T-helper 2 cell treated with Interferon-gamma antibody and Interleukin-4, amounts not matched to agents 5 μg/mL and 100 μg/mL, for 36 hours (primary cell): ENCODE results near the gene PITPNM3.

Experiments
- DNase-seq: peaks from one replicate; pipeline ENCODE4 v3.0.0; 2021; ENCODE audit warnings: low spot score
- H3K27ac Mint-ChIP-seq: one replicate; pipeline ENCODE4 v1.8.0; 2021; ENCODE audit warnings: mild to moderate bottlenecking, mixed read lengths
- H3K27me3 Mint-ChIP-seq: one replicate; pipeline ENCODE4 v1.8.0; 2021; ENCODE audit warnings: low read depth, mixed read lengths
- H3K36me3 Mint-ChIP-seq: one replicate; pipeline ENCODE4 v1.8.0; 2021; ENCODE audit warnings: low read depth, mixed read lengths
- H3K4me1 Mint-ChIP-seq: one replicate; pipeline ENCODE4 v1.8.0; 2021; ENCODE audit warnings: low read depth, mixed read lengths
- H3K4me3 Mint-ChIP-seq: one replicate; pipeline ENCODE4 v1.8.0; 2022; ENCODE audit warnings: mild to moderate bottlenecking, moderate library complexity, mixed read lengths
- H3K9me3 Mint-ChIP-seq: one replicate; pipeline ENCODE4 v1.8.0; 2021; ENCODE audit warnings: mixed read lengths

Gene PITPNM3

GRCh38 chr17:6450926-6451832, 105.2 kb downstream of the PITPNM3 start:
- H3K9me3 Mint-ChIP-seq, result no peaks in the 10 kb centered on the region
- H3K36me3 Mint-ChIP-seq, result peaks cover 4% of the 10 kb centered on the region
- no peaks in the 10 kb centered on the region for H3K4me1 Mint-ChIP-seq
- no peak for DNase-seq
- H3K27me3 Mint-ChIP-seq, result peaks cover 12% of the 10 kb centered on the region
- no peak overlapping the region for H3K4me3 Mint-ChIP-seq
- no peak overlapping the region for H3K27ac Mint-ChIP-seq

GRCh38 chr17:6449307-6449706, 107.0 kb downstream of the PITPNM3 start:
- Mint-ChIP-seq H3K9me3 (no peaks in the 10 kb centered on the region), H3K27me3 (peaks cover 5% of the 10 kb centered on the region), H3K4me1 (peaks cover 2% of the 10 kb centered on the region), H3K4me3 (no peak overlapping the region), H3K36me3 (peaks cover 7% of the 10 kb centered on the region), H3K27ac (no peak overlapping the region)
- no peak for DNase-seq

GRCh38 chr17:6448473-6448872, 107.9 kb downstream of the PITPNM3 start:
- H3K27ac Mint-ChIP-seq, result no peak overlapping the region
- no peak overlapping the region for H3K4me3 Mint-ChIP-seq
- DNase-seq, result no peak
- H3K9me3 Mint-ChIP-seq, result no peaks in the 10 kb centered on the region
- peaks cover 8% of the 10 kb centered on the region for H3K36me3 Mint-ChIP-seq
- peaks cover 2% of the 10 kb centered on the region for H3K27me3 Mint-ChIP-seq
- peaks cover 7% of the 10 kb centered on the region for H3K4me1 Mint-ChIP-seq

GRCh38 chr17:6446516-6447100, 109.7 kb downstream of the PITPNM3 start:
- no peak overlapping the region for H3K4me3 Mint-ChIP-seq
- H3K27ac Mint-ChIP-seq, result no peak overlapping the region
- no peak for DNase-seq
- peaks cover 8% of the 10 kb centered on the region for H3K27me3 Mint-ChIP-seq
- H3K9me3 Mint-ChIP-seq, result no peaks in the 10 kb centered on the region
- peaks cover 11% of the 10 kb centered on the region for H3K4me1 Mint-ChIP-seq
- peaks cover 8% of the 10 kb centered on the region for H3K36me3 Mint-ChIP-seq

GRCh38 chr17:6444571-6445335, 111.6 kb downstream of the PITPNM3 start:
- Mint-ChIP-seq H3K4me1 (peaks cover 11% of the 10 kb centered on the region), H3K9me3 (no peaks in the 10 kb centered on the region), H3K27me3 (peaks cover 24% of the 10 kb centered on the region), H3K4me3 (peak overlapping the region; percentile 100), H3K36me3 (peaks cover 8% of the 10 kb centered on the region), H3K27ac (peak overlapping the region; percentile 86)
- no peak for DNase-seq

- peak; percentile 90 for DNase-seq
- Mint-ChIP-seq H3K27me3 (peaks cover 30% of the 10 kb centered on the region), H3K4me1 (peaks cover 11% of the 10 kb centered on the region), H3K9me3 (no peaks in the 10 kb centered on the region), H3K36me3 (peaks cover 5% of the 10 kb centered on the region), H3K27ac (peak within 1 kb of the TSS; percentile 96), H3K4me3 (peak within 1 kb of the TSS; percentile 100)
Measured at GRCh38 chr17:6443692-6444570, 112.4 kb downstream of the PITPNM3 start, which contains the start of gene PIMREG. Gene PIMREG (plus strand): TSS chr17:6444455. CDS start chr17:6445111, 656 bp downstream.

- Mint-ChIP-seq H3K9me3 (no peaks in the 10 kb centered on the region), H3K4me3 (no peak overlapping the region), H3K4me1 (peaks cover 11% of the 10 kb centered on the region), H3K36me3 (peaks cover 4% of the 10 kb centered on the region), H3K27me3 (peaks cover 37% of the 10 kb centered on the region), H3K27ac (no peak overlapping the region)
- no peak for DNase-seq
Measured at GRCh38 chr17:6442775-6443174, 113.6 kb downstream of the PITPNM3 start.

GRCh38 chr17:6439951-6440350, 116.4 kb downstream of the PITPNM3 start:
- H3K27me3 Mint-ChIP-seq, result peaks cover 52% of the 10 kb centered on the region
- no peak for DNase-seq
- H3K4me1 Mint-ChIP-seq, result peaks cover 11% of the 10 kb centered on the region
- no peak overlapping the region for H3K4me3 Mint-ChIP-seq
- H3K27ac Mint-ChIP-seq, result no peak overlapping the region
- H3K9me3 Mint-ChIP-seq, result no peaks in the 10 kb centered on the region
- H3K36me3 Mint-ChIP-seq, result peaks cover 4% of the 10 kb centered on the region

GRCh38 chr17:6437956-6438355, 118.4 kb downstream of the PITPNM3 start:
- H3K4me1 Mint-ChIP-seq, result no peaks in the 10 kb centered on the region
- DNase-seq, result no peak
- peaks cover 65% of the 10 kb centered on the region for H3K27me3 Mint-ChIP-seq
- no peak overlapping the region for H3K4me3 Mint-ChIP-seq
- no peaks in the 10 kb centered on the region for H3K9me3 Mint-ChIP-seq
- H3K27ac Mint-ChIP-seq, result no peak overlapping the region
- no peaks in the 10 kb centered on the region for H3K36me3 Mint-ChIP-seq

- no peak for DNase-seq
- Mint-ChIP-seq H3K27me3 (peaks cover 68% of the 10 kb centered on the region), H3K4me1 (no peaks in the 10 kb centered on the region), H3K9me3 (no peaks in the 10 kb centered on the region), H3K36me3 (no peaks in the 10 kb centered on the region), H3K4me3 (no peak overlapping the region), H3K27ac (no peak overlapping the region)
Measured at GRCh38 chr17:6437466-6437865, 118.9 kb downstream of the PITPNM3 start.

GRCh38 chr17:6435968-6436367, 120.4 kb downstream of the PITPNM3 start:
- H3K36me3 Mint-ChIP-seq, result peaks cover 1% of the 10 kb centered on the region
- H3K4me1 Mint-ChIP-seq, result no peaks in the 10 kb centered on the region
- no peak overlapping the region for H3K4me3 Mint-ChIP-seq
- peaks cover 8% of the 10 kb centered on the region for H3K9me3 Mint-ChIP-seq
- no peak overlapping the region for H3K27ac Mint-ChIP-seq
- peaks cover 70% of the 10 kb centered on the region for H3K27me3 Mint-ChIP-seq
- DNase-seq, result peak; percentile 38

- Mint-ChIP-seq H3K27me3 (peaks cover 70% of the 10 kb centered on the region), H3K27ac (no peak within 1 kb of the TSS), H3K4me3 (no peak within 1 kb of the TSS), H3K36me3 (peaks cover 1% of the 10 kb centered on the region), H3K9me3 (peaks cover 15% of the 10 kb centered on the region), H3K4me1 (no peaks in the 10 kb centered on the region)
- DNase-seq, result no peak
Measured at GRCh38 chr17:6435051-6435450, 121.3 kb downstream of the PITPNM3 start, which contains the start of gene AIPL1. Gene AIPL1 (minus strand): TSS chr17:6435121. CDS start chr17:6435104, 17 bp downstream.

GRCh38 chr17:6430769-6431168, 125.6 kb downstream of the PITPNM3 start:
- peaks cover 56% of the 10 kb centered on the region for H3K27me3 Mint-ChIP-seq

More at GRCh38 chr17:6430769-6431168, 125.6 kb downstream of the PITPNM3 start:
- Mint-ChIP-seq H3K9me3 (peaks cover 21% of the 10 kb centered on the region), H3K27ac (no peak overlapping the region), H3K4me3 (no peak overlapping the region), H3K4me1 (peaks cover 8% of the 10 kb centered on the region), H3K36me3 (peaks cover 5% of the 10 kb centered on the region)
- DNase-seq, result no peak
